ENCODE results near the gene TARS3.

The TARS3 gene

GRCh38 chr15:101718896-101719295, 5.4 kb downstream of the TARS3 start (continued):
- TF ChIP-seq ZNF8 (CRISPR knock-in tag; IDR thresholded peaks at IDR 0.05) (no peak), BACH2 (CRISPR knock-in tag; IDR thresholded peaks at IDR 0.05; ENCODE audit: borderline replicate concordance) (no peak), TCF4 (CRISPR knock-in tag; IDR thresholded peaks at IDR 0.05; ENCODE audit: borderline replicate concordance) (no peak), ZFP30 (CRISPR knock-in tag; IDR thresholded peaks at IDR 0.05) (no peak), CREB5 (CRISPR knock-in tag; IDR thresholded peaks at IDR 0.05; ENCODE audit: low read depth) (no peak), PPARA (CRISPR knock-in tag; IDR thresholded peaks at IDR 0.05; ENCODE audit: borderline replicate concordance) (no peak), ARNTL (CRISPR knock-in tag; IDR thresholded peaks at IDR 0.05; ENCODE audit: borderline replicate concordance, low read depth) (no peak), TOX (CRISPR knock-in tag; IDR thresholded peaks at IDR 0.05; ENCODE audit: borderline replicate concordance) (no peak), SNAI2 (CRISPR knock-in tag; IDR thresholded peaks at IDR 0.05) (no peak)

- no peak for ATAC-seq
- TF ChIP-seq, protein P1, sequence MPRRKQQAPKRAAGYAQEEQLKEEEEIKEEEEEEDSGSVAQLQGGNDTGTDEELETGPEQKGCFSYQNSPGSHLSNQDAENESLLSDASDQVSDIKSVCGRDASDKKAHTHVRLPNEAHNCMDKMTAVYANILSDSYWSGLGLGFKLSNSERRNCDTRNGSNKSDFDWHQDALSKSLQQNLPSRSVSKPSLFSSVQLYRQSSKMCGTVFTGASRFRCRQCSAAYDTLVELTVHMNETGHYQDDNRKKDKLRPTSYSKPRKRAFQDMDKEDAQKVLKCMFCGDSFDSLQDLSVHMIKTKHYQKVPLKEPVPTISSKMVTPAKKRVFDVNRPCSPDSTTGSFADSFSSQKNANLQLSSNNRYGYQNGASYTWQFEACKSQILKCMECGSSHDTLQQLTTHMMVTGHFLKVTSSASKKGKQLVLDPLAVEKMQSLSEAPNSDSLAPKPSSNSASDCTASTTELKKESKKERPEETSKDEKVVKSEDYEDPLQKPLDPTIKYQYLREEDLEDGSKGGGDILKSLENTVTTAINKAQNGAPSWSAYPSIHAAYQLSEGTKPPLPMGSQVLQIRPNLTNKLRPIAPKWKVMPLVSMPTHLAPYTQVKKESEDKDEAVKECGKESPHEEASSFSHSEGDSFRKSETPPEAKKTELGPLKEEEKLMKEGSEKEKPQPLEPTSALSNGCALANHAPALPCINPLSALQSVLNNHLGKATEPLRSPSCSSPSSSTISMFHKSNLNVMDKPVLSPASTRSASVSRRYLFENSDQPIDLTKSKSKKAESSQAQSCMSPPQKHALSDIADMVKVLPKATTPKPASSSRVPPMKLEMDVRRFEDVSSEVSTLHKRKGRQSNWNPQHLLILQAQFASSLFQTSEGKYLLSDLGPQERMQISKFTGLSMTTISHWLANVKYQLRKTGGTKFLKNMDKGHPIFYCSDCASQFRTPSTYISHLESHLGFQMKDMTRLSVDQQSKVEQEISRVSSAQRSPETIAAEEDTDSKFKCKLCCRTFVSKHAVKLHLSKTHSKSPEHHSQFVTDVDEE (CRISPR knock-in tag; IDR thresholded peaks at IDR 0.05), result no peak
- TF ChIP-seq OSR1 (CRISPR knock-in tag; IDR thresholded peaks at IDR 0.05) (no peak), ZNF565 (CRISPR knock-in tag; conservative IDR thresholded peaks at IDR 0.05; ENCODE audit: low read depth) (no peak), ZFP3 (CRISPR knock-in tag; IDR thresholded peaks at IDR 0.05) (no peak), PPARA (CRISPR knock-in tag; IDR thresholded peaks at IDR 0.05; ENCODE audit: borderline replicate concordance) (no peak), TCF4 (CRISPR knock-in tag; IDR thresholded peaks at IDR 0.05; ENCODE audit: borderline replicate concordance) (no peak), ZFP30 (CRISPR knock-in tag; IDR thresholded peaks at IDR 0.05) (no peak), ARNTL (CRISPR knock-in tag; IDR thresholded peaks at IDR 0.05; ENCODE audit: borderline replicate concordance, low read depth) (no peak), CSDC2 (CRISPR knock-in tag; IDR thresholded peaks at IDR 0.05) (no peak), ESRRG (CRISPR knock-in tag; IDR thresholded peaks at IDR 0.05) (no peak), CREB5 (CRISPR knock-in tag; IDR thresholded peaks at IDR 0.05; ENCODE audit: low read depth) (no peak), GLIS3 (CRISPR knock-in tag; IDR thresholded peaks at IDR 0.05) (no peak), ZNF8 (CRISPR knock-in tag; IDR thresholded peaks at IDR 0.05) (no peak), ZNF70 (CRISPR knock-in tag; IDR thresholded peaks at IDR 0.05) (no peak), TOX (CRISPR knock-in tag; IDR thresholded peaks at IDR 0.05; ENCODE audit: borderline replicate concordance) (no peak), BACH2 (CRISPR knock-in tag; IDR thresholded peaks at IDR 0.05; ENCODE audit: borderline replicate concordance) (no peak)
- TF ChIP-seq, protein P2, sequence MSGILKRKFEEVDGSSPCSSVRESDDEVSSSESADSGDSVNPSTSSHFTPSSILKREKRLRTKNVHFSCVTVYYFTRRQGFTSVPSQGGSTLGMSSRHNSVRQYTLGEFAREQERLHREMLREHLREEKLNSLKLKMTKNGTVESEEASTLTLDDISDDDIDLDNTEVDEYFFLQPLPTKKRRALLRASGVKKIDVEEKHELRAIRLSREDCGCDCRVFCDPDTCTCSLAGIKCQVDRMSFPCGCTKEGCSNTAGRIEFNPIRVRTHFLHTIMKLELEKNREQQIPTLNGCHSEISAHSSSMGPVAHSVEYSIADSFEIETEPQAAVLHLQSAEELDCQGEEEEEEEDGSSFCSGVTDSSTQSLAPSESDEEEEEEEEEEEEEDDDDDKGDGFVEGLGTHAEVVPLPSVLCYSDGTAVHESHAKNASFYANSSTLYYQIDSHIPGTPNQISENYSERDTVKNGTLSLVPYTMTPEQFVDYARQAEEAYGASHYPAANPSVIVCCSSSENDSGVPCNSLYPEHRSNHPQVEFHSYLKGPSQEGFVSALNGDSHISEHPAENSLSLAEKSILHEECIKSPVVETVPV (CRISPR knock-in tag; IDR thresholded peaks at IDR 0.05), result no peak
- TF ChIP-seq, protein P3, sequence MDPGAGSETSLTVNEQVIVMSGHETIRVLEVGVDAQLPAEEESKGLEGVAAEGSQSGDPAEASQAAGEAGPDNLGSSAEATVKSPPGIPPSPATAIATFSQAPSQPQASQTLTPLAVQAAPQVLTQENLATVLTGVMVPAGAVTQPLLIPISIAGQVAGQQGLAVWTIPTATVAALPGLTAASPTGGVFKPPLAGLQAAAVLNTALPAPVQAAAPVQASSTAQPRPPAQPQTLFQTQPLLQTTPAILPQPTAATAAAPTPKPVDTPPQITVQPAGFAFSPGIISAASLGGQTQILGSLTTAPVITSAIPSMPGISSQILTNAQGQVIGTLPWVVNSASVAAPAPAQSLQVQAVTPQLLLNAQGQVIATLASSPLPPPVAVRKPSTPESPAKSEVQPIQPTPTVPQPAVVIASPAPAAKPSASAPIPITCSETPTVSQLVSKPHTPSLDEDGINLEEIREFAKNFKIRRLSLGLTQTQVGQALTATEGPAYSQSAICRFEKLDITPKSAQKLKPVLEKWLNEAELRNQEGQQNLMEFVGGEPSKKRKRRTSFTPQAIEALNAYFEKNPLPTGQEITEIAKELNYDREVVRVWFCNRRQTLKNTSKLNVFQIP (CRISPR knock-in tag; IDR thresholded peaks at IDR 0.05; ENCODE audit: borderline replicate concordance, low read depth), result no peak
Measured at GRCh38 chr15:101712078-101712477, 12.2 kb downstream of the TARS3 start.

DNA sequence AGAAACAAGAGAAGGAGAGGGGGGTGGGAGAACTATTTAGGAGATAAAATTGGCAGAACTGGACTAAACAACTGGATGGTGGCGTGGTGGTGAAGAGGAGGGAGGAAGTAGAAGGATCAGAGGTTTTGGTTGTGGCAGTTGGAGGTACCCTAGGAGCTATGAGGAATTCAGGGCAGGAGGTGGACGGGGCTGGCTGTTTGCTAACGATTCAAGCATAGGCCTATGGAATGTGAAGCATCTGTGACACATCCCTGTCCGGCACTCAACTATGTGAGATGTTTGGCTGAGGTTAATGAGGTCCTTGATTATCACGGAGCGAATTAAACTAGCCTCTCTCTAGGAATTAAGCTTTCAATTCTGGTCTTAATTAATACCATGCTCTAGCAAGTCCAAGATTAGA, 13.5 kb downstream of the TARS3 start:
- peak; percentile 93 for ATAC-seq
- TF ChIP-seq ZNF8 (CRISPR knock-in tag; IDR thresholded peaks at IDR 0.05) (no peak), OSR1 (CRISPR knock-in tag; IDR thresholded peaks at IDR 0.05) (no peak), SNAI2 (CRISPR knock-in tag; IDR thresholded peaks at IDR 0.05) (no peak), TCF4 (CRISPR knock-in tag; IDR thresholded peaks at IDR 0.05; ENCODE audit: borderline replicate concordance) (no peak), ZC3H10 (CRISPR knock-in tag; IDR thresholded peaks at IDR 0.05) (no peak), GLIS3 (CRISPR knock-in tag; IDR thresholded peaks at IDR 0.05) (no peak), CSDC2 (CRISPR knock-in tag; IDR thresholded peaks at IDR 0.05) (no peak), ESRRG (CRISPR knock-in tag; IDR thresholded peaks at IDR 0.05) (no peak), ZFP30 (CRISPR knock-in tag; IDR thresholded peaks at IDR 0.05) (no peak), RARB (CRISPR knock-in tag; IDR thresholded peaks at IDR 0.05) (no peak), BACH2 (CRISPR knock-in tag; IDR thresholded peaks at IDR 0.05; ENCODE audit: borderline replicate concordance) (no peak), ZNF70 (CRISPR knock-in tag; IDR thresholded peaks at IDR 0.05) (no peak), ZNF565 (CRISPR knock-in tag; conservative IDR thresholded peaks at IDR 0.05; ENCODE audit: low read depth) (no peak)
- TF ChIP-seq, protein P3 (CRISPR knock-in tag; IDR thresholded peaks at IDR 0.05; ENCODE audit: borderline replicate concordance, low read depth), result no peak
- TF ChIP-seq, protein P4, sequence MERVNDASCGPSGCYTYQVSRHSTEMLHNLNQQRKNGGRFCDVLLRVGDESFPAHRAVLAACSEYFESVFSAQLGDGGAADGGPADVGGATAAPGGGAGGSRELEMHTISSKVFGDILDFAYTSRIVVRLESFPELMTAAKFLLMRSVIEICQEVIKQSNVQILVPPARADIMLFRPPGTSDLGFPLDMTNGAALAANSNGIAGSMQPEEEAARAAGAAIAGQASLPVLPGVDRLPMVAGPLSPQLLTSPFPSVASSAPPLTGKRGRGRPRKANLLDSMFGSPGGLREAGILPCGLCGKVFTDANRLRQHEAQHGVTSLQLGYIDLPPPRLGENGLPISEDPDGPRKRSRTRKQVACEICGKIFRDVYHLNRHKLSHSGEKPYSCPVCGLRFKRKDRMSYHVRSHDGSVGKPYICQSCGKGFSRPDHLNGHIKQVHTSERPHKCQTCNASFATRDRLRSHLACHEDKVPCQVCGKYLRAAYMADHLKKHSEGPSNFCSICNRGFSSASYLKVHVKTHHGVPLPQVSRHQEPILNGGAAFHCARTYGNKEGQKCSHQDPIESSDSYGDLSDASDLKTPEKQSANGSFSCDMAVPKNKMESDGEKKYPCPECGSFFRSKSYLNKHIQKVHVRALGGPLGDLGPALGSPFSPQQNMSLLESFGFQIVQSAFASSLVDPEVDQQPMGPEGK (CRISPR knock-in tag; IDR thresholded peaks at IDR 0.05; ENCODE audit: borderline replicate concordance), result no peak
- TF ChIP-seq, protein P2 (CRISPR knock-in tag; IDR thresholded peaks at IDR 0.05), result no peak
